Lower leg skin (tissue), 3 donors: ENCODE data around the gene KSR2.

Source experiments
- POLR2A ChIP-seq, 2 donors: fragments of 450-650 bp; IDR thresholded peaks; one replicate each; pipeline ENCODE4 v1.6.1; 2016 to 2017; ENCODE audit warnings: antibody characterized with exemption in 2 of 2, mild to moderate bottlenecking in 1 of 2, moderate library complexity in 1 of 2
- TF ChIP-seq, protein P1 (sequence below), 3 donors: fragments of 450-650 bp; IDR thresholded peaks; one replicate each; pipeline ENCODE4 v1.5.1; 2016; ENCODE audit warnings: antibody characterized with exemption in 3 of 3, mild to moderate bottlenecking in 3 of 3, moderate library complexity in 2 of 3

DNA sequence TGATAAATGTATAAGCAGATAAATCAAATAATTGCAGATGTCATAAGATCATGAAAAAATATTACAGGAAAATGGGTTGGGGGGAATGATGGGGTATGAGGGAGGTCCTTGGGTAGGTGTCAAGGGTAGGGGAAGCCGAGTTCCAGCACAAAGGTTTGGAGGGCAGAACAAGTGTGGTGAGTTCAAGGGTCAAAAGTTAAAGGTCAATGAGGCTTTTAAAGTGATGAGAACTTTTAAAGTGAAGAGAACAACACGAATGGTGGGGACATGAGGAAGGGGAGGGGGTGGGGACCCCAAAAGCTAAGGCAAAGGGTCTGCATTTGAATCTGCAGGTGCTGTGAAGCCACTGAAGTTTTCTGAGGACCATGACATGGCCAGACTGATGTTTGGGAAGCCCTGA, 406.8 kb downstream of the KSR2 start:
- TF ChIP-seq, protein P1, sequence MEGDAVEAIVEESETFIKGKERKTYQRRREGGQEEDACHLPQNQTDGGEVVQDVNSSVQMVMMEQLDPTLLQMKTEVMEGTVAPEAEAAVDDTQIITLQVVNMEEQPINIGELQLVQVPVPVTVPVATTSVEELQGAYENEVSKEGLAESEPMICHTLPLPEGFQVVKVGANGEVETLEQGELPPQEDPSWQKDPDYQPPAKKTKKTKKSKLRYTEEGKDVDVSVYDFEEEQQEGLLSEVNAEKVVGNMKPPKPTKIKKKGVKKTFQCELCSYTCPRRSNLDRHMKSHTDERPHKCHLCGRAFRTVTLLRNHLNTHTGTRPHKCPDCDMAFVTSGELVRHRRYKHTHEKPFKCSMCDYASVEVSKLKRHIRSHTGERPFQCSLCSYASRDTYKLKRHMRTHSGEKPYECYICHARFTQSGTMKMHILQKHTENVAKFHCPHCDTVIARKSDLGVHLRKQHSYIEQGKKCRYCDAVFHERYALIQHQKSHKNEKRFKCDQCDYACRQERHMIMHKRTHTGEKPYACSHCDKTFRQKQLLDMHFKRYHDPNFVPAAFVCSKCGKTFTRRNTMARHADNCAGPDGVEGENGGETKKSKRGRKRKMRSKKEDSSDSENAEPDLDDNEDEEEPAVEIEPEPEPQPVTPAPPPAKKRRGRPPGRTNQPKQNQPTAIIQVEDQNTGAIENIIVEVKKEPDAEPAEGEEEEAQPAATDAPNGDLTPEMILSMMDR (IDR thresholded peaks at IDR 0.05): no peak
- no peak for TF ChIP-seq POLR2A (IDR thresholded peaks at IDR 0.05)
